A549 treated with RU486 at 1 μM for 4 hours (cell line): ENCODE measurements around the gene PGAM1. TPM values are rescaled to one million over a fixed set of nuclear protein-coding genes. Genes with fewer than 3 reads are reported as not detected.

Experiments
- total RNA-seq: library from RNA; stranded (reverse); fragments of 200-300 nt; extraction: Qiagen RNA extraction; gene quantifications from 5 replicates; pipeline ENCODE4 v1.2.3, GENCODE V29; 2022; ENCODE audit warnings: low read depth

The PGAM1 gene
- 555 to 637 TPM (median 622 TPM) in 5 replicates for total RNA-seq

GRCh38 chr10:97425964-97426775, at the start of gene PGAM1:
PGAM1 (plus strand) TSS chr10:97426191; CDS start chr10:97426308, 117 bp downstream.

GRCh38 chr10:97400665-97401454, 25.1 kb upstream of the PGAM1 start, which contains the start of gene RRP12:
RRP12 (minus strand) TSS chr10:97401340; CDS start chr10:97401231, 109 bp downstream.

DNA sequence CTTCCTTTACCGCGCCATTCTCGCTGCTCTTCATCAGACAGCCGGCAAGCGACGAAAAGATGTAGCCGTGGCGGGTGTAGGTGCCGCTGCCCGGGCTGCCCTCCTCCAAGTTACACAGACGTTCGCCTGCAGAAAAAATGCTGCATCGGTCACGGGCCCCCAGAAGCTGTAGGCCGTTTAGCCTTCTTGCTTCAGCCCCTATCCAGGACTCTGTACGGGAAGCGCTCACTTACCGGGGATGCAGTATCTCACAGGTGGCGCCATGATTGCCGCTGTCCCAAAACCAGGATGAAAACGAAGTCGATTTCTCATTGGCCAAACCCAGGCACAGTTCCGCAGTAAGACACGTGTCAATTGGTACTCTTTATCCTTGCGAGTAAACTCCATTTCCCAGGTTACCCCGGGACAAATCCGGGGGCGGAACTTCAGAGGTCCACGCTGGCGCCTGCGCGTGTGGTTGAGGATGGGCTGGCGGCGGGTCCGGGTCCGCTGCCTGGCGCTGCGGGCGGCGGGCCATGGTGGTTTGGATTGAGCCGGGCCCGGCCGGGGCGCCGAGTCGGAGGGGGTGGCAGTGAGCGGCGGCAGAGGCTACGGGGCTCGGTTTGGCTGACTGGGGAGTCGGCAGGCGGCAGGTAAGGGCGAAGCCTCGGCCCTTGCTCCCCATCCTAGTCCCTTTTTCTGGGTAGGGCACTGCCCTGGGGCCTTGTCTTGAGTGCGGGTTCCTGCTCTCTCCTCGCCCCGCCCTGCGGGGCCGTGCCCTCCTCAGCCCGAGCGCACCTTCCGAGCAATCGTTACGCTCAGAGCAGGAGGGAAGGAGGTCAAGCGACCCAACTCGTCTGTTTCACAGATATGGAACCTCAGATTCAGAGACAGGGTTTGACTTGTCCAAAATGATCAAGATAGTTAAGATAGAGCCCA, 20.0 kb downstream of the PGAM1 start, which contains the start of the genes EXOSC1 and ZDHHC16:
EXOSC1 (minus strand) TSS at position 285 of the 918 bp plus-strand sequence; CDS start at position 264, 21 bp downstream.
ZDHHC16 (plus strand) TSS at position 454 of the 918 bp plus-strand sequence. CDS start 5,501 bp downstream, outside the sequence.

Other genes starting within 250 kb of the PGAM1 start
- gene SLIT1, start 240.2 kb upstream of the PGAM1 start, total RNA-seq, result 0.02 to 0.23 TPM (median 0.06 TPM) in 4 of 5 replicates, not detected in the other
- 3.4 to 6.5 TPM (median 5.1 TPM) in 5 replicates for gene ARHGAP19, start 133.6 kb upstream of the PGAM1 start, total RNA-seq
- gene FRAT1, start 106.9 kb upstream of the PGAM1 start, total RNA-seq, result 0.94 to 2.2 TPM (median 1.6 TPM) in 5 replicates
- gene FRAT2, start 91.5 kb upstream of the PGAM1 start, total RNA-seq, result 5.6 to 9.7 TPM (median 8.2 TPM) in 5 replicates
- 52.6 to 75.2 TPM (median 61.0 TPM) in 5 replicates for gene RRP12, start 24.9 kb upstream of the PGAM1 start, total RNA-seq
- gene EXOSC1, start 19.8 kb downstream of the PGAM1 start, total RNA-seq, result 53.0 to 60.6 TPM (median 54.2 TPM) in 5 replicates
- 42.8 to 52.3 TPM (median 50.0 TPM) in 5 replicates for gene ZDHHC16, start 20.0 kb downstream of the PGAM1 start, total RNA-seq
- gene MMS19, start 72.2 kb downstream of the PGAM1 start, total RNA-seq, result 40.8 to 46.0 TPM (median 44.2 TPM) in 5 replicates
- 13.2 to 19.6 TPM (median 18.9 TPM) in 5 replicates for gene UBTD1, start 72.7 kb downstream of the PGAM1 start, total RNA-seq
- gene ANKRD2, start 146.6 kb downstream of the PGAM1 start, total RNA-seq, result 2.8 to 6.8 TPM (median 4.4 TPM) in 5 replicates
- 0.83 to 1.7 TPM (median 0.93 TPM) in 5 replicates for gene HOGA1, start 158.2 kb downstream of the PGAM1 start, total RNA-seq
- not detected in 5 replicates for gene C10orf62, start 163.5 kb downstream of the PGAM1 start, total RNA-seq
- gene MORN4, start 207.3 kb downstream of the PGAM1 start, total RNA-seq, result 6.1 to 7.9 TPM (median 6.8 TPM) in 5 replicates
- gene PI4K2A, start 214.5 kb downstream of the PGAM1 start, total RNA-seq, result 26.1 to 29.6 TPM (median 28.8 TPM) in 5 replicates